Kidney (tissue), 14 donors: ENCODE measurements around the gene SCAMP2. TPM values are rescaled to one million over a fixed set of nuclear protein-coding genes. Genes with fewer than 3 reads are reported as not detected.
A peak's percentile ranks its signal among the peaks of the same experiment; 100 is the strongest.

ENCODE experiments used
- DNase-seq, 5 donors: peaks; one replicate each; pipeline ENCODE4 v3.0.0-alpha.2; 2013 to 2020
- FAIRE-seq: peaks from 2 replicates; lab custom pipeline; 2012; peaks lifted over from hg19 to GRCh38; lab: Jason Lieb, UNC
- H3K27ac ChIP-seq, 2 donors: one replicate each; pipeline ENCODE4 v1.7.0; 2013; ENCODE audit warnings: low read depth in 2 of 2, low read length in 2 of 2, inconsistent platforms in 1 of 2
- H3K27me3 ChIP-seq: one replicate; pipeline ENCODE4 v1.7.1; 2013; ENCODE audit warnings: low read length, inconsistent platforms; ENCODE audit not compliant: control insufficient read depth, insufficient read depth
- H3K36me3 ChIP-seq, 3 donors: one replicate each; pipeline versions ENCODE4 v1.7.0 to v1.7.1; 2013; ENCODE audit warnings: low read length in 3 of 3, control low read depth in 1 of 3, inconsistent platforms in 1 of 3; ENCODE audit not compliant: insufficient read depth in 3 of 3, control insufficient read depth in 2 of 3
- H3K4me1 ChIP-seq, 3 donors: one replicate each; pipeline versions ENCODE4 v1.7.0 to v1.7.1; 2013; ENCODE audit warnings: low read length in 3 of 3, inconsistent platforms in 1 of 3, low read depth in 1 of 3; ENCODE audit not compliant: control insufficient read depth in 2 of 3, insufficient read depth in 2 of 3
- H3K4me3 ChIP-seq, 3 donors: one replicate each; pipeline versions ENCODE4 v1.7.0 to v1.8.1; 2013; ENCODE audit warnings: low read length in 3 of 3, control low read depth in 1 of 3, inconsistent platforms in 1 of 3
- H3K9ac ChIP-seq, 3 donors: one replicate each; pipeline versions ENCODE4 v1.7.0 to v1.7.1; 2013; ENCODE audit warnings: low read length in 3 of 3, control low read depth in 1 of 3, inconsistent platforms in 1 of 3
- H3K9me3 ChIP-seq, 3 donors: one replicate each; pipeline versions ENCODE4 v1.7.0 to v1.7.1; 2013; ENCODE audit warnings: low read length in 3 of 3, control low read depth in 1 of 3, inconsistent platforms in 1 of 3; ENCODE audit not compliant: control insufficient read depth in 2 of 3, insufficient read depth in 1 of 3
- CTCF ChIP-seq: IDR thresholded peaks from 3 replicates; pipeline ENCODE4 v1.5.1; 2012; ENCODE audit warnings: mild to moderate bottlenecking, moderate library complexity, borderline replicate concordance; ENCODE audit not compliant: insufficient read depth; ENCODE audit errors: extremely low read depth
- intact Hi-C: fragments of 100-400 bp; cut with DNase I; formaldehyde crosslinking; loops from one replicate; pipeline ENCODE4 v1.11.1; 2022
- polyA plus RNA-seq: library from polyadenylated mRNA; stranded (reverse); fragments of 350-450 nt; fragmentation: Illumina TruSeq; extraction: RNeasy Lipid Tissue Mini Kit (QIAGEN cat#74804); gene quantifications from one replicate; pipeline ENCODE4 v1.2.3, GENCODE V29; 2014; ENCODE audit warnings: low read depth, low replicate concordance; ENCODE audit not compliant: insufficient read depth
- total RNA-seq: library from RNA; stranded (reverse); fragmentation: NEBNext Ultra II Directional; extraction: Animal tissue kit (Norgen Biotek cat#: 25700); gene quantifications from one replicate; pipeline ENCODE4 v1.2.1, GENCODE V29; 2021
- donor health status: control.
- donor health status: control.
- donor health status: control.
- donor health status: control.
- donor health status: control.
- donor health status: DM: yes; HTN: yes; CAD: no.
- donor health status: Normal renal cell carcinoma (clear cell type).

Gene SCAMP2
- total and polyA plus RNA-seq, 2 donors from 2014 or later: 87.9 to 102 TPM

- Histone ChIP-seq H3K4me1 (peaks cover 8 to 50% (median 45%) of the 10 kb centered on the region in 3 donors), H3K36me3 (no peaks in the 10 kb centered on the region), H3K27ac (peak overlapping the region; percentile 81 to 82), H3K4me3 (peak overlapping the region in 2 of 3 donors; percentile 19 to 56), H3K9me3 (no peaks in the 10 kb centered on the region), H3K27me3 (no peaks in the 10 kb centered on the region), H3K9ac (no peak overlapping the region)
- intact Hi-C loops: no loop called here
- DNase-seq (no peak), FAIRE-seq (no peak)
- no peak for TF ChIP-seq CTCF
Measured at GRCh38 chr15:74869372-74869725, 3.8 kb downstream of the SCAMP2 start.

- intact Hi-C loops: no loop called here
- Histone ChIP-seq H3K4me1 (peaks cover 8 to 48% (median 41%) of the 10 kb centered on the region in 3 donors), H3K4me3 (peak overlapping the region in 1 of 3 donors; percentile 9), H3K36me3 (no peaks in the 10 kb centered on the region), H3K27ac (peak overlapping the region; percentile 68 to 80), H3K9me3 (no peaks in the 10 kb centered on the region), H3K9ac (peak overlapping the region in 1 of 3 donors; percentile 13), H3K27me3 (no peaks in the 10 kb centered on the region)
- DNase-seq (no peak), FAIRE-seq (no peak)
- no peak for TF ChIP-seq CTCF
Measured at GRCh38 chr15:74868059-74868458, 5.1 kb downstream of the SCAMP2 start.

- Histone ChIP-seq H3K36me3 (no peaks in the 10 kb centered on the region), H3K9ac (peak overlapping the region in 1 of 3 donors; percentile 13), H3K4me1 (peaks cover 8 to 47% (median 41%) of the 10 kb centered on the region in 3 donors), H3K27me3 (no peaks in the 10 kb centered on the region), H3K27ac (peak overlapping the region; percentile 68 to 80), H3K9me3 (no peaks in the 10 kb centered on the region), H3K4me3 (no peak overlapping the region)
- no peak for TF ChIP-seq CTCF
- intact Hi-C loops: no loop called here
- no peak for FAIRE-seq
- DNase-seq: no peak
Measured at GRCh38 chr15:74867466-74868038, 5.6 kb downstream of the SCAMP2 start.
